IMR-90 (cell line): ENCODE measurements around the gene CSRNP3. TPM values are rescaled to one million over a fixed set of nuclear protein-coding genes. Genes with fewer than 3 reads are reported as not detected.

Experiments used
- ATAC-seq: fragments of 200-7000 bp; cut with Tn5 transposase; 2 replicates; pipeline ENCODE4 v1.9.1; 2020; ENCODE audit warnings: low read depth, mild to moderate bottlenecking, moderate library complexity
- BruUV-seq: library from RNA; stranded (reverse); fragments of 400-500 nt; replicated peaks from 2 replicates; lab custom pipeline; 2021; lab: Mats Ljungman, UMichigan
- CTCF ChIA-PET: fragments of 300-600 bp; formaldehyde crosslinking; extraction: SDS; loops from one replicate; lab custom pipeline; 2021; ENCODE audit warnings: antibody characterized with exemption; lab: Yijun Ruan, JAX
- POLR2A ChIA-PET: fragments of 300-600 bp; sonication (Branson Sonifier 250); formaldehyde crosslinking; loops from one replicate; lab custom pipeline; 2022; ENCODE audit warnings: antibody characterized with exemption; ENCODE audit not compliant: unreplicated experiment; lab: Charles Lee
- DNase-seq: peaks from one replicate; pipeline ENCODE4 v3.0.0; 2013
- H2AFZ ChIP-seq: replicated peaks from 2 replicates; pipeline ENCODE3; 2013; ENCODE audit warnings: low read length, mild to moderate bottlenecking; ENCODE audit not compliant: poor library complexity
- H2AK5ac ChIP-seq: 2 replicates; pipeline ENCODE4 v1.6.1; 2013; ENCODE audit warnings: low read depth, low read length, inconsistent platforms
- H2AK9ac ChIP-seq: replicated peaks from 2 replicates; pipeline ENCODE3; 2013; ENCODE audit warnings: mild to moderate bottlenecking, low read depth, low read length, moderate library complexity; ENCODE audit not compliant: poor library complexity
- H2BK120ac ChIP-seq: 2 replicates; pipeline ENCODE4 v1.6.1; 2013; ENCODE audit warnings: low read depth, low read length, inconsistent platforms
- H2BK15ac ChIP-seq: 3 replicates; pipeline ENCODE4 v1.6.1; 2013; ENCODE audit warnings: low read depth, low read length, inconsistent platforms
- H2BK20ac ChIP-seq: 2 replicates; pipeline ENCODE4 v1.6.1; 2013; ENCODE audit warnings: low read depth, mild to moderate bottlenecking, inconsistent platforms, low read length, moderate library complexity
- H2BK5ac ChIP-seq: 2 replicates; pipeline ENCODE4 v1.6.1; 2013; ENCODE audit warnings: mild to moderate bottlenecking, low read depth, low read length, inconsistent platforms; ENCODE audit not compliant: poor library complexity, severe bottlenecking
- H3K14ac ChIP-seq: replicated peaks from 2 replicates; pipeline ENCODE4 v1.6.1; 2013; ENCODE audit warnings: low read depth, low read length, inconsistent platforms
- H3K18ac ChIP-seq: 2 replicates; pipeline ENCODE4 v1.6.1; 2013; ENCODE audit warnings: low read depth, low read length, control low read depth
- H3K23ac ChIP-seq: 2 replicates; pipeline ENCODE4 v1.6.1; 2013; ENCODE audit warnings: low read depth, low read length, inconsistent platforms
- H3K27ac ChIP-seq: 2 replicates; pipeline ENCODE4 v1.5.1; 2013; ENCODE audit warnings: mild to moderate bottlenecking, control low read depth, low read length; ENCODE audit not compliant: insufficient read depth
- H3K27me3 ChIP-seq: 2 replicates; pipeline ENCODE4 v1.6.1; 2013; ENCODE audit warnings: low read length; ENCODE audit not compliant: control insufficient read depth, insufficient read depth
- H3K36me3 ChIP-seq: 2 replicates; pipeline ENCODE4 v1.6.1; 2013; ENCODE audit warnings: low read length, mixed read lengths; ENCODE audit not compliant: control insufficient read depth, insufficient read depth
- H3K4ac ChIP-seq: 2 replicates; pipeline ENCODE4 v1.6.1; 2013; ENCODE audit warnings: low read depth, low read length, inconsistent platforms
- H3K4me1 ChIP-seq: 2 replicates; pipeline ENCODE4 v1.6.1; 2013; ENCODE audit warnings: low read length, mixed read lengths; ENCODE audit not compliant: control insufficient read depth, insufficient read depth
- H3K4me2 ChIP-seq: 2 replicates; pipeline ENCODE4 v1.6.1; 2013; ENCODE audit warnings: low read depth, mild to moderate bottlenecking, control low read depth, low read length, moderate library complexity
- H3K4me3 ChIP-seq: 2 replicates; pipeline ENCODE4 v1.5.1; 2013; ENCODE audit warnings: low read depth, mild to moderate bottlenecking, control low read depth, low read length, moderate library complexity; ENCODE audit not compliant: insufficient read depth
- H3K56ac ChIP-seq: 2 replicates; pipeline ENCODE4 v1.6.1; 2013; ENCODE audit warnings: low read length, inconsistent platforms; ENCODE audit not compliant: insufficient read depth; ENCODE audit errors: extremely low read depth
- H3K79me1 ChIP-seq, 2 experiments: 2 replicates each; pipeline ENCODE4 v1.6.1; 2013; ENCODE audit warnings: low read length in 2 of 2, inconsistent platforms in 1 of 2, low read depth in 1 of 2
- H3K9ac ChIP-seq: 2 replicates; pipeline ENCODE4 v1.6.1; 2013; ENCODE audit warnings: low read depth, low read length, control low read depth
- H3K9me1 ChIP-seq: 2 replicates; pipeline ENCODE4 v1.6.1; 2013; ENCODE audit warnings: low read length, inconsistent platforms; ENCODE audit not compliant: insufficient read depth
- H3K9me3 ChIP-seq: 2 replicates; pipeline ENCODE4 v1.6.1; 2013; ENCODE audit warnings: low read length; ENCODE audit not compliant: control insufficient read depth, insufficient read depth
- H4K20me1 ChIP-seq: 2 replicates; pipeline ENCODE4 v1.6.1; 2013; ENCODE audit warnings: low read length, inconsistent platforms; ENCODE audit not compliant: insufficient read depth
- H4K5ac ChIP-seq: 2 replicates; pipeline ENCODE4 v1.6.1; 2013; ENCODE audit warnings: mild to moderate bottlenecking, low read depth, low read length, control low read depth
- H4K8ac ChIP-seq, 2 experiments: 2 replicates each; pipeline ENCODE4 v1.6.1; 2013; ENCODE audit warnings: low read depth in 2 of 2, low read length in 2 of 2, control low read depth in 1 of 2, inconsistent platforms in 1 of 2
- H4K91ac ChIP-seq: 2 replicates; pipeline ENCODE4 v1.6.1; 2013; ENCODE audit warnings: low read depth, low read length, inconsistent platforms; ENCODE audit not compliant: insufficient read depth
- BHLHE40 ChIP-seq: fragments of 150-350 bp; IDR thresholded peaks from 2 replicates; pipeline ENCODE4 v1.6.1; 2016; ENCODE audit warnings: mild to moderate bottlenecking, low read depth, low read length
- CHD1 ChIP-seq: IDR thresholded peaks from 2 replicates; pipeline ENCODE4 v1.6.1; 2012; ENCODE audit warnings: low read depth, low read length, improper control_type of control experiment
- FOS ChIP-seq: fragments of 150-350 bp; IDR thresholded peaks from 2 replicates; pipeline ENCODE4 v1.6.1; 2016; ENCODE audit warnings: low read depth, low read length
- MAZ ChIP-seq: IDR thresholded peaks from 2 replicates; pipeline ENCODE4 v1.6.1; 2012; ENCODE audit warnings: low read depth, mild to moderate bottlenecking, low read length, improper control_type of control experiment, moderate library complexity, borderline replicate concordance
- MXI1 ChIP-seq: IDR thresholded peaks from 2 replicates; pipeline ENCODE4 v1.6.1; 2012; ENCODE audit warnings: low read depth, mild to moderate bottlenecking, low read length, moderate library complexity, borderline replicate concordance
- NFE2L2 ChIP-seq: fragments of 150-350 bp; IDR thresholded peaks from 2 replicates; pipeline ENCODE4 v1.6.1; 2016; ENCODE audit warnings: low read depth, mild to moderate bottlenecking, low read length
- POLR2A ChIP-seq: IDR thresholded peaks from 2 replicates; pipeline ENCODE4 v1.6.1; 2012; ENCODE audit warnings: mild to moderate bottlenecking, low read depth, low read length
- RAD21 ChIP-seq: IDR thresholded peaks from 2 replicates; pipeline ENCODE4 v1.6.1; 2012; ENCODE audit warnings: low read length, improper control_type of control experiment
- RFX5 ChIP-seq: IDR thresholded peaks from 2 replicates; pipeline ENCODE4 v1.8.0; 2012; ENCODE audit warnings: low read depth, mild to moderate bottlenecking, low read length, moderate library complexity
- SMC3 ChIP-seq: fragments of 150-350 bp; IDR thresholded peaks from 2 replicates; pipeline ENCODE4 v1.6.1; 2016; ENCODE audit warnings: low read depth, mild to moderate bottlenecking, antibody characterized with exemption, low read length, moderate library complexity
- whole genome bisulfite sequencing, 2 experiments: methylation state at CpG; one replicate each; pipeline versions ENCODE4 v1.1.5 to v1.1.7; 2013; ENCODE audit warnings: missing lambda C conversion rate in 2 of 2; ENCODE audit not compliant: insufficient read length in 1 of 2; ENCODE audit errors: extremely low coverage in 2 of 2; 5-methylcytosine and 5-hydroxymethylcytosine counted together
- dilution Hi-C: fragments of 300-500 bp; cut with HindIII; formaldehyde crosslinking; loops from one replicate; pipeline ENCODE4 v1.14.3; 2018; ENCODE audit warnings: low sequenced_read_pairs; ENCODE audit not compliant: unreplicated experiment
- in situ Hi-C: fragments of 300-500 bp; cut with MboI; formaldehyde crosslinking; loops from 3 replicates; pipeline ENCODE4 v1.14.3; 2019; ENCODE audit warnings: low sequenced_read_pairs, inconsistent platforms, mixed read lengths
- intact Hi-C: fragments of 100-400 bp; cut with micrococcal nuclease; formaldehyde crosslinking; loops from 2 replicates; pipeline ENCODE4 v1.10.0; 2022
- polyA plus RNA-seq, 3 experiments: library from polyadenylated mRNA; depleted of rRNA; stranded (reverse); fragments of >200 nt; gene quantifications; 2 replicates each; pipeline ENCODE4 v1.2.3, GENCODE V29; 2012; ENCODE audit warnings: low replicate concordance in 1 of 3
- total RNA-seq: library from RNA; depleted of rRNA; stranded (reverse); fragments of >200 nt; gene quantifications from 2 replicates; pipeline ENCODE4 v1.2.3, GENCODE V29; 2012
- TF ChIP-seq, protein P1 (sequence below): fragments of 150-350 bp; IDR thresholded peaks from 2 replicates; pipeline ENCODE4 v1.6.1; 2016; ENCODE audit warnings: low read depth, mild to moderate bottlenecking, low read length, moderate library complexity, borderline replicate concordance
- TF ChIP-seq, protein P2 (sequence below): fragments of 150-350 bp; IDR thresholded peaks from 2 replicates; pipeline ENCODE4 v1.6.1; 2017; ENCODE audit warnings: mild to moderate bottlenecking, antibody characterized with exemption, low read length, low read depth

Gene CSRNP3
- total and polyA plus RNA-seq, 2 of the 4 experiments (the other 2 are of a cell fraction), result 0.21 to 0.72 TPM

DNA sequence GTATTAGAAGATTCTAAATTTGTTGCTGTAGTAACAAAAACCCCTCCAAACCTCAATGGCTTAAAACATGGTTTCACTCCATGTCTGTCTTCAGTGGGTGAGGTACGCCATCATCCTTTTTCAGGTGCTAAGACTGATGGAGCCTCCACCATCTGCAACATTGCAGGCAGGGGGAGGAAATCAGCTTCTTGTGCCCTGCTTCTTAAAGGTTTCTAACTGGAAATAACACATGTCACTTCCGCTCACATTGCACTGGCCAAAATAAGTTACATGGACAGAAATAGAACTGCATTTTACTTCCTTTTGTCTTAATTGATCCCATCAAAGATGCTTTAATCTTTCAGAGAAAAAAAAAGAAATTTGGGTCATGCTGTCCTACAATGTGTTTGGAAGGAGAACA lies 230.4 kb downstream of the CSRNP3 start:
- H2BK20ac ChIP-seq, result no peak overlapping the region
- no peak overlapping the region for H2AK5ac ChIP-seq
- BruUV-seq, result no TSS peak
- no peaks in the 10 kb centered on the region for H3K9me3 ChIP-seq
- ATAC-seq (no peak), DNase-seq (no peak)
- ChIA-PET POLR2A (interaction anchor here (0.7 kb wide), 1 partner anchor 21 kb away, joined by 4 read pairs; no protein-coding TSS in a partner anchor), CTCF (no interaction called here)
- H2BK5ac ChIP-seq, result no peak overlapping the region
- H4K20me1 ChIP-seq, result no peaks in the 10 kb centered on the region
- H3K4me2 ChIP-seq, result no peak overlapping the region
- H3K56ac ChIP-seq, result no peak overlapping the region
- H3K4me3 ChIP-seq, result no peak overlapping the region
- no peaks in the 10 kb centered on the region; the same call in 1 of the 2 replicates for H3K27me3 ChIP-seq
- no peak overlapping the region for H4K91ac ChIP-seq
- no peaks in the 10 kb centered on the region for H3K36me3 ChIP-seq
- no peak overlapping the region for H3K4ac ChIP-seq
- WGBS, 2 experiments, result no CpG with 5 or more reads among the region's 2 CpGs
- no peak overlapping the region for H4K5ac ChIP-seq
- H2AK9ac ChIP-seq, result no peak overlapping the region
- intact Hi-C loops (loop anchor here (5.0 kb wide), 1 partner anchor 172 kb away; no protein-coding TSS in a partner anchor), dilution Hi-C loops (no loop called here), in situ Hi-C loops (no loop called here)
- no peak overlapping the region for H3K23ac ChIP-seq
- H3K18ac ChIP-seq, result no peak overlapping the region
- H3K4me1 ChIP-seq, result no peaks in the 10 kb centered on the region
- H3K9me1 ChIP-seq, result no peaks in the 10 kb centered on the region
- no peak overlapping the region for H2AFZ ChIP-seq
- no peak overlapping the region for H3K27ac ChIP-seq
- H2BK120ac ChIP-seq, result no peak overlapping the region
- no peak overlapping the region for H4K8ac ChIP-seq
- TF ChIP-seq FOS, result no peak
- TF ChIP-seq RFX5, result no peak
- TF ChIP-seq SMC3, result no peak
- TF ChIP-seq BHLHE40, result no peak
- TF ChIP-seq POLR2A, result no peak
- no peak for TF ChIP-seq NFE2L2
- TF ChIP-seq CHD1, result no peak
- TF ChIP-seq MXI1, result no peak
- TF ChIP-seq MAZ, result no peak
- TF ChIP-seq, protein P1, sequence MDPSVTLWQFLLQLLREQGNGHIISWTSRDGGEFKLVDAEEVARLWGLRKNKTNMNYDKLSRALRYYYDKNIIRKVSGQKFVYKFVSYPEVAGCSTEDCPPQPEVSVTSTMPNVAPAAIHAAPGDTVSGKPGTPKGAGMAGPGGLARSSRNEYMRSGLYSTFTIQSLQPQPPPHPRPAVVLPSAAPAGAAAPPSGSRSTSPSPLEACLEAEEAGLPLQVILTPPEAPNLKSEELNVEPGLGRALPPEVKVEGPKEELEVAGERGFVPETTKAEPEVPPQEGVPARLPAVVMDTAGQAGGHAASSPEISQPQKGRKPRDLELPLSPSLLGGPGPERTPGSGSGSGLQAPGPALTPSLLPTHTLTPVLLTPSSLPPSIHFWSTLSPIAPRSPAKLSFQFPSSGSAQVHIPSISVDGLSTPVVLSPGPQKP, result no peak
- no peak for TF ChIP-seq RAD21
- TF ChIP-seq, protein P2, sequence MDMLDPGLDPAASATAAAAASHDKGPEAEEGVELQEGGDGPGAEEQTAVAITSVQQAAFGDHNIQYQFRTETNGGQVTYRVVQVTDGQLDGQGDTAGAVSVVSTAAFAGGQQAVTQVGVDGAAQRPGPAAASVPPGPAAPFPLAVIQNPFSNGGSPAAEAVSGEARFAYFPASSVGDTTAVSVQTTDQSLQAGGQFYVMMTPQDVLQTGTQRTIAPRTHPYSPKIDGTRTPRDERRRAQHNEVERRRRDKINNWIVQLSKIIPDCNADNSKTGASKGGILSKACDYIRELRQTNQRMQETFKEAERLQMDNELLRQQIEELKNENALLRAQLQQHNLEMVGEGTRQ, result no peak
- no peak overlapping the region for H2BK15ac ChIP-seq
- no peaks in the 10 kb centered on the region for H3K79me1 ChIP-seq
- no peak overlapping the region for H3K9ac ChIP-seq
- no peak overlapping the region for H3K14ac ChIP-seq
